Measurements from ENCODE around the gene SVIL.
A peak's percentile ranks its signal among the peaks of the same experiment; 100 is the strongest.
"Not testable (repeated sequence)": the region's sequence is repeated elsewhere in the genome, so short reads cannot be mapped to it uniquely, and the experiment has no call there.

Gene SVIL

DNA sequence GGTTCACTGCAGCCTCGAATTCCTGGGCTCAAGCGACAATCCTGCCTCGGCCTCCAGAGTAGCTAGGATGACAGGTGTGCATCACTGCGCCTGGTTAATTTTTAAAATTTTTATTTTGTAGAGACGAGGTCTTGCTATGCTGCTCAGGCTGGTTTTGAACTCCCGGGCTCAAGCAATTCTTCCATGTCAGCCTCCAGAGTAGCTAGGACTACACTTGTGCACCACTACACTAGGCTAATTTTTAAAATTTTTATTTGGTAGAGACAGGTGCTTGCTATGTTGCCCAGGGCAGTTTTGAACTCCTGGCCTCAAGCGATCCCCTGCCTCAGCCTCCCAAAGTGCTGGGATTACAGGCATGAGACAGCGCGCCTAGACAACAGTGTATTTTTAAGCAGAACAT, 120.5 kb downstream of the SVIL start:
- Mint-ChIP-seq H3K9me3 (no peaks in the 10 kb centered on the region), H3K36me3 (ENCODE audit: low read depth) (peaks cover 35% of the 10 kb centered on the region), H3K27me3 (no peaks in the 10 kb centered on the region), H3K4me1 (ENCODE audit: low read depth) (no peaks in the 10 kb centered on the region), H3K4me3 (no peak overlapping the region), H3K27ac (no peak overlapping the region)
- no peak for DNase-seq

DNA sequence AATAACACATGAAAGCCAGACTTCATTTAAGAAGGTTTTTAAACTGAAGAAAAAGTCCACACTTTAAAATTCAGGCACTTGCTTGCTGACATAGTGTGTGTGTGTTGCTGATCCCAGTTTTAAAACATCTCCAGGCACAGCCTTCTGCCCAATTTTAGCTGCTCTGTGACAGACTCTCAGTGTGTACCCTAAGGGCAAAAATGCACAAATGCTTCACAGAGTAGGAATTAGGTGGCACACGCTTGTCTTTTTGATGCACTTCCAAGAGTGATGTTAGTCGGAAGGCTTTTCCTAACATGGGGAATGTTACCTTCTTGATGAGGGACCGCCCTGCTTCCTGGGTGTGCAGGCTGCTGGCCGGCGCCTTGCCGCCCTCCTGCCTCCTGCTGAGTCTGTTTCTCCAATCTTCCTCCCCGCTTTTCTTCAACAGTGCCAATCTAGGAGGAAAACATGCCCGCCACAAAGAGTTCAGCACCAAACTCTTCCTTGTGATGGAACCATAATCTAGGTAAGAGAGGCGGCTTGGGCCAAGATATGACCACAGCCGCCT, 122.3 kb downstream of the SVIL start:
- no peak for DNase-seq
- Mint-ChIP-seq H3K36me3 (ENCODE audit: low read depth) (peaks cover 33% of the 10 kb centered on the region), H3K4me3 (no peak overlapping the region), H3K27ac (no peak overlapping the region), H3K9me3 (no peaks in the 10 kb centered on the region), H3K27me3 (no peaks in the 10 kb centered on the region), H3K4me1 (ENCODE audit: low read depth) (no peaks in the 10 kb centered on the region)

DNA sequence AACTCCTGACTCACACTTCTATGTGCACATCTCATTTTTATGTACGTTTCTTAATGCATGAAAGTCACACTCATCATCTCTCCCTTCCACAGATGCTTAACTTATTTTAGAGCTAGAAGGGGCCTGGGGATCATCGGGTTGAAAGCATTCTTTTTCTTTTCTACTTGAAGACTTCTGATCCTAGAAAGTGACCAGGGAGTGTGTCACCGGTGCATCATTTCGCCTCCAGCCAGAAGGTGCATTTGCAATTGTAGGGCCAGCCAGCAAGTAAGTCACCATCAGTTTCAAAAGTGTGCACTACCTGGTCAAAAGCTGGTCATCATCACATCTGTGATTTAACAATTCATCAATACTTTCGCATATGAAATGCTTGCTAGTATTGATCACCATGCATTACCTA, 123.0 kb downstream of the SVIL start:
- not testable (repeated sequence) for H3K4me1 Mint-ChIP-seq (ENCODE audit: low read depth); DNase-seq; H3K27ac Mint-ChIP-seq; H3K9me3 Mint-ChIP-seq; H3K27me3 Mint-ChIP-seq; H3K4me3 Mint-ChIP-seq
- peaks cover 30% of the 10 kb centered on the region for H3K36me3 Mint-ChIP-seq (ENCODE audit: low read depth)

DNA sequence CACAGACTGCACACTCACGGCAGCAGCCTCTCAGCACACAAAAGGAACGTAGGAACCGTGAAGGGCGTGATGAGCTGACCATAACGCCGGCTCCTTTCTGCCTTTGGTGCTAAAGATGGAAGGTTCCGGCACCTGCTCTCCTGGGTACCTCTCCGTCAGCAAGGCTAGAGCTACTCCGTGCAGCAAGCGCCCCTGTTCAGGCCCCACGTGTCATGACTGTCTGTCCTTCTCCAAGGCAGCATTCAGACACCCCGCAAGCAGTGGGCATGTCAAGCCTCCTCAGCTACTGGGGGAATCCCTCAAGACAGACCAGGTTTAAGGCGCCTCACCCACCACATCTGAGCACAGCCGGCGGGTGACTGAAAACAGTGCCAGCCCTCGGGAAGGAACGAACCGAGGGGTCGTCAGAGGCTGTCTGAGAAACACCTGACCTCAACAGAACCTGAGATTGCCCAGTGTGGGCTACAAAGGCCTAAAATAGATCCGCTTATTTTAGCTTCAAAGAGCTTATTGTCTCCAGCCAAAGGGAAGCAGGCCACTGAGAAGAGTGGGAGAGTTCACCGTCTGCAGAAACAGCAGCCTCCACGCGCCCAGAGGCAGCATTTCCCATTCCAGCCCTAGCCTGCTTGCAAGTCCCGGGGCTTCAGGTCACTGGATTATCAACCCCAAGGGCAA, 124.2 kb downstream of the SVIL start:
- H3K27ac Mint-ChIP-seq = not testable (repeated sequence)

DNA sequence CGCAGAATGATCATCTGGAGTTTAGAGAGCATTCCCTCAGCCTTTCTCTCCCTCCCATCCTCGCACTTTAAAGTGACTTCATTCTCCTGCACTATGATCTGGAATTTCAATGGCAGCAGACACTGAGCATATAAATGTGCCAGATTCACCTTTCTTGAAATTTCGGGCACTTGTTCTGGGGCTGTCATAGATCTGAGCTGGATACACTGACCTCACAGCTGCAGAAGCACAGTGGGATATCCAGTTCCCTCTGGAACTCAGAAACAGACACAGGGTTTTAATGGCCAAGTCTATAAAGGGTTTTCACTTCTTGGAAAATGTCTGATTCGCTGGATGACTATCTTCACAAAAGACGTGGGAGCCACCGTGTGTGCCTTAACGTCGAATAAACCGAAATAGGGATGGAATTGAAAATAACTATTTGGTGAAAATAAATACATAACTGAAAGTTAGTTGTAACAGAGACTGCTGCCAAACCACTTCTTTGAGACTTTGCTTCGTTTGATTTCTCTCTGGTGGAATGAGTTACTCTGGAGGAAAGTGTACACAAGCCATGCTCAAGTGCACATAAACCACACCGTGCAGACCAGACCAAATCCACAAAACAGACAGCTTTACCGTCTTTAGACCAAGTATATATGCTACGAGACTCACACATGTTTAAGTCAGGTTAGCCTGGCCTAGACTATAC, 126.1 kb downstream of the SVIL start:
- H3K9me3 Mint-ChIP-seq = no peaks in the 10 kb centered on the region
- no peaks in the 10 kb centered on the region for H3K4me1 Mint-ChIP-seq (ENCODE audit: low read depth)
- peak overlapping the region; percentile 26 for H3K27ac Mint-ChIP-seq
- DNase-seq = no peak
- no peak overlapping the region for H3K4me3 Mint-ChIP-seq
- H3K27me3 Mint-ChIP-seq = no peaks in the 10 kb centered on the region
- H3K36me3 Mint-ChIP-seq (ENCODE audit: low read depth) = peaks cover 31% of the 10 kb centered on the region

More for the DNA sequence above, 124.2 kb downstream of the SVIL start:
- not testable (repeated sequence) for H3K9me3 Mint-ChIP-seq; H3K27me3 Mint-ChIP-seq; DNase-seq; H3K4me1 Mint-ChIP-seq (ENCODE audit: low read depth); H3K4me3 Mint-ChIP-seq
- peaks cover 28% of the 10 kb centered on the region for H3K36me3 Mint-ChIP-seq (ENCODE audit: low read depth)

DNA sequence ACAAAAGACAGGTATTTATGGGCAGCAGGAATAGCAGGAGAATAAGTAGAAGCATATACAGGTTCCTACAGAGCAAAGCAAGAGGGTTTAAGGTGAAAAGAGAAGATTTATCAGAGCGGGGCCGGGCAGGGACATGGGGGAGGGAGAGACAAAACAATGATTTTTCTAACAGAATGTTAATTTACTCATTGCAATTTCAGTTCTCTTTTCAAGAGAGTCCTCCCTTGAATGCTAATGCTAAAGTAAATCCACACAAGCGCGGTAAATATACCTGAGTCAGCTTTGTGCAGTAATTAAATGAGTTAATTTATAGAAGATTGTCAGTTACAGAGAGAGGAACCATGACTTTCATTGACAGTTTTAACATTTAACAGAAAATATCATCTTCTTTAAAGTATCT, 127.0 kb downstream of the SVIL start:
- not testable (repeated sequence) for H3K27me3 Mint-ChIP-seq; H3K27ac Mint-ChIP-seq; H3K9me3 Mint-ChIP-seq; H3K4me3 Mint-ChIP-seq; H3K4me1 Mint-ChIP-seq (ENCODE audit: low read depth); DNase-seq
- H3K36me3 Mint-ChIP-seq (ENCODE audit: low read depth) = peaks cover 28% of the 10 kb centered on the region

DNA sequence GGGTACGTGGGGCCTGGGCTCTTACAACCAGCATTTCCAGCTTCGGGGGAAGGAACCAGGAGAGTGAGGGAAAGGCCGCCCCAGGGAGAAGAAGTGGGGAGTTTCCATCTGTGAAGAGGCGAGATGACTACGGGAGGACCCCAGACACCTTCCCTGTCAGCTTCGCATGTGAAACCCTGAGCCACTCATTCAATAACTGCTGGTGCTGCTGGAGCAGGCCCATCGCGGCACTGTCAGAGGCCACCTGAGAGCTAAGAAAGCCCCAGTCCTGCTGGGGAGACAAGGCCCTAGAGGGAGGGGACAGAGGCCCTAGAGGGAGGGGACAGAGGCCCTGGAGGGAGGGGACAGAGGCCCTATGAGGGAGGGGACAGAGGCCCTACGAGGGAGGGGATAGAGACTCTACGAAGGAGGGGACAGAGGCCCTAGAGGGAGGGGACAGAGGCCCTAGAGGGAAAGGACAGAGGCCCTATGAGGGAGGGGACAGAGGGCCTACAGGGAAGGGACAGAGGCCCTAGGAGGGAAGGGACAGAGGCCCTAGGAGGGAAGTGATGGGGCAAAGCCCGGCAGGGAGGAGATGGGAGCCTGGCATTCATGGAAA, 128.3 kb downstream of the SVIL start:
- H3K36me3 Mint-ChIP-seq (ENCODE audit: low read depth) = peaks cover 18% of the 10 kb centered on the region
- not testable (repeated sequence) for H3K4me3 Mint-ChIP-seq; H3K27ac Mint-ChIP-seq; H3K9me3 Mint-ChIP-seq; H3K27me3 Mint-ChIP-seq; H3K4me1 Mint-ChIP-seq (ENCODE audit: low read depth); DNase-seq

DNA sequence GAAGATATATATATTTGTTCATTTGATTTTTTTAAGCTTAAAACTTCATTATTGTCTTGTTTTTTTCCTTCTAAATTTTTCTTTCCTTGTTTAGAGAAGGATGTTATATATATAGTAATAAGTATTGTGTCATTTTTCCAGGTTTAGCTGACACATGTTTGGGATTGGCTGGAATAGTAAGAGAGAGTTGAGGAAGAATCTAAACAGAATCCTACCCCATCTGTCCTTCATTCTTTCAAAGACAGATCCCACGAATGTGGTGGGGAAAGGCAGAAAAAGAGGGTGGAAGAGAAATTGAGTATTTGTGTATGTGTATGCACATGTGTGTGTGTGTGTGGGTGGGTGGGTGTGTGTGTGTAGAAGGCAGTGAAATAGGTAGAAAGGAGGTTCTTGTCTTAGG, 132.4 kb downstream of the SVIL start:
- Mint-ChIP-seq H3K27ac (no peak overlapping the region), H3K9me3 (no peaks in the 10 kb centered on the region), H3K4me3 (no peak overlapping the region), H3K36me3 (ENCODE audit: low read depth) (peaks cover 15% of the 10 kb centered on the region), H3K4me1 (ENCODE audit: low read depth) (no peaks in the 10 kb centered on the region), H3K27me3 (no peaks in the 10 kb centered on the region)
- DNase-seq = no peak

DNA sequence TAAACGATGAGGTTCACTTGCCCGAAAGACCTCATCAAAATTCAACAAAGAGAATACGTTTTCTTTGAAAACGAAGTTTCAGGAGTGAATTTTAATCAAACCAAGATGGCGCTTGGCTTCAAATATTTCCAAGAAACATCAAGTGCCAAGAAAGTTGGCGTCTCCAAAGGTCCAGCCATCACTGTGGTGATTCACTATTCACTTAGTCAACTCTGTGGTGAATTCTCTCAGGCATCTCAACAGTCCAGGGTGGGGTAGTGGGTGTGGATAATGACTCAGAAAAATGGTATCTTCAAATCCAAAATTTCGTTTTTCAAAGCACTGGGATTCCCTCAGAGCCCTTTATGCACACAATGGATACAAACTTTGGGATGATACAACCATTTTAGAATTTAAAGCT, 133.1 kb downstream of the SVIL start:
- H3K36me3 Mint-ChIP-seq (ENCODE audit: low read depth) = peaks cover 17% of the 10 kb centered on the region
- no peak overlapping the region for H3K4me3 Mint-ChIP-seq
- H3K9me3 Mint-ChIP-seq = no peaks in the 10 kb centered on the region
- H3K27me3 Mint-ChIP-seq = no peaks in the 10 kb centered on the region
- DNase-seq = no peak
- H3K4me1 Mint-ChIP-seq (ENCODE audit: low read depth) = no peaks in the 10 kb centered on the region
- no peak overlapping the region for H3K27ac Mint-ChIP-seq

DNA sequence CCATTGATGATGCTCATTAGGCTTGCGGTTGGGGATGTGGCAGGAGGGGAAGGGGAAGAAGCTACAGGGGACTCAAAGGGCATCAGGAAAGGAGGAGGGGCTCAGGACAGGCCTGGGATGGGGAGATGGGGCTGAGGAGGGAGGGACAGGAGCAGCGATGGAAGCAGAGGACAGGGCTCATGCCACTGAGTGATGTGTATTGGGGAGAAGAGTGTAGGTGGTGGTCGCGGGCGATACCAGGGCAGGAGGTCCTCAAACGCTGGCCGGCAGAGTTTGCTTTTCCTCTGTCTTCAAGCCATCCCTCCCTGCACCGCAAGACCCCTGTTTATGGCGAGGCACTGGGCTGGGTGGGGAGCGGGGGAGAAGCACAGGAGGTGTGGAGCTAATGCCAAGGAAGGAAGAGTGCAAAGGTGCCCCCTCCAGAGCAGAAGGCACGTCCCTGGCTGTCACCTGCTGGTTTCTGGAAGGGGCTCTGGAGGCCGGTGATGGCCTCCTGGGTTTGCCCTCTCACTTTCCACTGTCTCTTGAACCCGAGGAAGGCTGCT, 134.7 kb downstream of the SVIL start:
- Mint-ChIP-seq H3K27me3 (no peaks in the 10 kb centered on the region), H3K4me3 (no peak overlapping the region), H3K4me1 (ENCODE audit: low read depth) (peaks cover 5% of the 10 kb centered on the region), H3K36me3 (ENCODE audit: low read depth) (peaks cover 28% of the 10 kb centered on the region), H3K9me3 (no peaks in the 10 kb centered on the region), H3K27ac (no peak overlapping the region)
- no peak for DNase-seq

DNA sequence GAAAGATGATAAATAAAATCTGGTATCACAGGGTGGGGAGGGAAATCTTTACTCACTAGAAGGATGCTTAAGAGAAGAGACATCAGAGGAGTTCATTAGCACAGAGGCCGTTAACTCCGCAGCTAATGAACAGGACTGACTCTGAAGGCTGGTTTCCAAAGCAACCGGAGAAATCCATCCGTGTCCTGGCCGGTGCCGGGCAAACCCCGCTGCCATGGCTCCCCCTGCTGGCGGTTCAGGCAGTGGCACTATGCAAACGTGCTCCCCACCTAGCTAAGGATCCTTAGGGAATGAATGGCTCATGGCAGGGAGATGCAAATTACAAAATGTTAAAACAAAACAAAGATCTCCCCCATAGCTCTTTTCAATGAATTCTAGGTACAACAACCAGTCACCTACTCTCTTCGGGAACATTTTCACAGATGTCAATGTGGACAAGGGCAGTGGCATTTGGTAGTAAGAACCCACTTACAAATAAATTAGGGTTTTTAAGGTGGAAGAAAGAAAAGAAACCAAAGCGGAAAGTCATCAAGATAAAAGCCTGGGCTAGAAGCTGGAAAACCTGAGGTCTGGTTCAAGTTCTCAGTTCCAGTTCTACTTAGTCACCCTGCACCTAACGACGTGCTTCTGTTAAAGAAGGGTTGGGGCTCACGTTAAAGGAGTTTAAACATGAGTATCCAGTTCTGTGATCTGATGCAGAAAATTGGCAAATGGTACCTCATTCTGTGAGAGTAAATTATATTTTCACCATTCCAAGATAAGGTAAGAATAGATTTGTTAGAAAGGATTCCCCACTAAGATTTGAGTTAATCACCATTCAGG, 138.2 kb downstream of the SVIL start:
- DNase-seq = peak; percentile 76
- H3K4me1 Mint-ChIP-seq (ENCODE audit: low read depth) = peaks cover 5% of the 10 kb centered on the region
- no peak overlapping the region for H3K27ac Mint-ChIP-seq
- no peak overlapping the region for H3K4me3 Mint-ChIP-seq
- no peaks in the 10 kb centered on the region for H3K9me3 Mint-ChIP-seq
- H3K27me3 Mint-ChIP-seq = no peaks in the 10 kb centered on the region
- peaks cover 49% of the 10 kb centered on the region for H3K36me3 Mint-ChIP-seq (ENCODE audit: low read depth)

DNA sequence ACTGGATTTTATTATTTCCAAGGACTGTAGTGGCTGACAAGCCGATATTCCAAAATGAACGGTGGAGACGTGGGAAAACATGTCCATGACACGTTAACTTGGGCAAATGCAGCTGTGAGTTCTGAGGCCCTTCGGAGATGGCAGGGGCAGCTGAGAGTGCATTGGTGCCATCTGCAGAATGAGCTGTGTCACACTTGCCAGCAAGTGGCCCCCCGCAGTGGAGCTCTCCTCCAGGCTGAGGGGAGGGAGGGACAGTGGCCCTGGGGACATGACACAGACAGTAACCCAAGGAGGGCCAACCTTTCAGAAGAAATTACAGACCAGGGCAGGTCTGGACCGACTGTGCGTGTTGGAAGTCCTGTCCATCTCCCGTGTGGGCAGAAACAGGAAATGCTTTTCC, 139.4 kb downstream of the SVIL start:
- no peak overlapping the region for H3K27ac Mint-ChIP-seq
- no peak overlapping the region for H3K4me3 Mint-ChIP-seq
- H3K9me3 Mint-ChIP-seq = no peaks in the 10 kb centered on the region
- DNase-seq = no peak
- H3K27me3 Mint-ChIP-seq = no peaks in the 10 kb centered on the region
- H3K36me3 Mint-ChIP-seq (ENCODE audit: low read depth) = peaks cover 61% of the 10 kb centered on the region
- peaks cover 5% of the 10 kb centered on the region for H3K4me1 Mint-ChIP-seq (ENCODE audit: low read depth)

DNA sequence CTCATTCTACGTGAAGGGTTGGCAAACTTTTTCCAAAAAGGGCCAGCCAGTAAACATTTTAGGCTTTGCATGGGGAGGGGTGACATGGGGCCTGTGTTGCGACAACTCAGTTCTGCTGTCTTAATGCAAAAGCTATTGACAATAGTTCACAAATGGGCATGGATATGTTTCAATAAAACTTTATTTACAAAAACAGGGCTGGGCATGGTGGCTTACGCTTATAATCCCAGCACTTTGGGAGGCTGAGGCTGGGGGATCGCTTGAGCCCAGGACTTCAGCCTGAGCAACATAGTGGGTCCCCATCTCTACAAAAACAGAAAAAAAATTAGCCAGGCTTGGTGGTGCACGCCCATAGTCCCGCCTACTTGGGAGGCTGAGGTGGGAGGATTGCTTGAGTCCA, 141.1 kb downstream of the SVIL start:
- no peak overlapping the region for H3K27ac Mint-ChIP-seq
- no peaks in the 10 kb centered on the region for H3K9me3 Mint-ChIP-seq
- no peak for DNase-seq
- peaks cover 8% of the 10 kb centered on the region for H3K4me1 Mint-ChIP-seq (ENCODE audit: low read depth)
- peaks cover 63% of the 10 kb centered on the region for H3K36me3 Mint-ChIP-seq (ENCODE audit: low read depth)
- no peak overlapping the region for H3K4me3 Mint-ChIP-seq
- H3K27me3 Mint-ChIP-seq = no peaks in the 10 kb centered on the region

DNA sequence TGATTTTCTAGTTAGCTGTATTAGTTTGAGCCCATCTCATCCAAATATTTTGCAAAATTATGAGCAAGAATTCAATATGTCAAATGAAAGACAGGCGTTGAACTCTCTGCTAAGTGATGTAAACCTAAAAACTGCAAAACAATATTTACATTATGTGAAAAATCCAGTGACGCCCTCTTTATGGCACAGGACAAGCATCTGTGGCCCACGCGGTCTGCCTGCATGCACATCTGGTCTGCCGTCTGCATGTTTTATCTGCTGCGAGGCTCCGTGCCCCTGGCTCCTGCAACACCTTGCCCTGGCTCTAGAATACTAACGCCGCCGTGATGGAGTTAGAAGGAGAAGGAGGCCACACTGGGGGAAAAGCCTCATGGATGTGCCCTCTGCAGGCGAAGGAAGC, 142.0 kb downstream of the SVIL start:
- peaks cover 73% of the 10 kb centered on the region for H3K36me3 Mint-ChIP-seq (ENCODE audit: low read depth)
- no peak for DNase-seq
- H3K9me3 Mint-ChIP-seq = no peaks in the 10 kb centered on the region
- H3K27ac Mint-ChIP-seq = no peak overlapping the region
- H3K4me3 Mint-ChIP-seq = no peak overlapping the region
- H3K4me1 Mint-ChIP-seq (ENCODE audit: low read depth) = peaks cover 16% of the 10 kb centered on the region
- no peaks in the 10 kb centered on the region for H3K27me3 Mint-ChIP-seq
